Prostate gland (tissue), 2 donors: ENCODE measurements around the gene TOPAZ1. TPM values are rescaled to one million over a fixed set of nuclear protein-coding genes. Genes with fewer than 3 reads are reported as not detected.

Experiments used
- DNase-seq: peaks from one replicate; pipeline ENCODE4 v3.0.0-alpha.2; 2019; ENCODE audit warnings: low spot score
- H3K27ac ChIP-seq, 2 donors: fragments of 200-600 bp; sonication (generic); 2 replicates each; pipeline ENCODE4 v1.5.1; 2017 to 2019
- H3K27me3 ChIP-seq: fragments of 200-600 bp; sonication (generic); replicated peaks from 2 replicates; pipeline ENCODE4 v1.5.1; 2019; ENCODE audit not compliant: insufficient read depth
- H3K36me3 ChIP-seq, 2 donors: fragments of 200-600 bp; sonication (generic); 1 replicate in 1 of 2; 2 replicates in 1 of 2; pipeline versions ENCODE4 v1.5.1 to v1.8.1; 2017 to 2019
- H3K4me1 ChIP-seq: fragments of 200-600 bp; sonication (generic); replicated peaks from 2 replicates; pipeline ENCODE4 v1.5.1; 2019
- H3K4me3 ChIP-seq, 2 donors: fragments of 200-600 bp; sonication (generic); 2 replicates each; pipeline ENCODE4 v1.5.1; 2017 to 2019
- H3K9me3 ChIP-seq: fragments of 200-600 bp; sonication (generic); 2 replicates; pipeline ENCODE4 v1.5.1; 2017
- CTCF ChIP-seq, 4 experiments: fragments of 200-600 bp in 2 of 4; fragments of 450-650 bp in 2 of 4; sonication (generic) in 2 of 4; IDR thresholded peaks; 1 replicate in 3 of 4; 2 replicates in 1 of 4; pipeline ENCODE4 v1.5.1; 2016 to 2019; ENCODE audit warnings: antibody characterized with exemption in 4 of 4, mild to moderate bottlenecking in 2 of 4, moderate library complexity in 2 of 4
- POLR2A ChIP-seq: fragments of 450-650 bp; IDR thresholded peaks from one replicate; pipeline ENCODE4 v1.6.1; 2016; ENCODE audit warnings: antibody characterized with exemption, mild to moderate bottlenecking
- POLR2AphosphoS5 ChIP-seq: sonication (generic); formaldehyde crosslinking; IDR thresholded peaks from one replicate; pipeline ENCODE4 v1.6.1; 2017; ENCODE audit warnings: antibody characterized with exemption
- WGBS: methylation state at CpG from one replicate; pipeline ENCODE4 v1.1.5; 2018; 5-methylcytosine and 5-hydroxymethylcytosine counted together
- intact Hi-C: fragments of 100-400 bp; cut with DNase I; formaldehyde crosslinking; loops from one replicate; pipeline ENCODE4 v1.14.2; 2022
- total RNA-seq, 2 donors: library from RNA; depleted of rRNA; stranded (reverse); fragments of >200 nt; gene quantifications; one replicate each; pipeline ENCODE4 v1.1.0, GENCODE V29; 2016

TOPAZ1 gene
- total RNA-seq, 2 donors from 2014 or later, result 3.4 TPM; not detected in 1

GRCh38 chr3:44234648-44235268, 6.9 kb upstream of the TOPAZ1 start:
- TF ChIP-seq POLR2A (no peak), POLR2AphosphoS5 (no peak), CTCF (IDR thresholded peaks at IDR 0.05) (no peak)
- H3K4me1 ChIP-seq, result no peaks in the 10 kb centered on the region
- intact Hi-C loops, result no loop called here
- no peaks in the 10 kb centered on the region for H3K9me3 ChIP-seq
- no peak overlapping the region for H3K4me3 ChIP-seq
- no peaks in the 10 kb centered on the region for H3K27me3 ChIP-seq
- no peak overlapping the region for H3K27ac ChIP-seq
- no peaks in the 10 kb centered on the region for H3K36me3 ChIP-seq
- no peak for DNase-seq
- WGBS, result 93% methylated on average over 6 of the region's 6 CpGs

- Histone ChIP-seq H3K4me3 (no peak overlapping the region), H3K36me3 (no peaks in the 10 kb centered on the region), H3K4me1 (no peaks in the 10 kb centered on the region), H3K27ac (no peak overlapping the region), H3K27me3 (no peaks in the 10 kb centered on the region), H3K9me3 (no peaks in the 10 kb centered on the region)
- intact Hi-C loops, result no loop called here
- TF ChIP-seq CTCF (IDR thresholded peaks at IDR 0.05), result peak in 3 of 4 experiments; percentile 54 to 63 (median 62)
- TF ChIP-seq POLR2A, result no peak
- TF ChIP-seq POLR2AphosphoS5, result peak; percentile 51
- 41% methylated on average over 16 of the region's 16 CpGs for WGBS
- DNase-seq, result peak; percentile 51
These were observed 5.8 kb upstream of the TOPAZ1 start for GRCh38 chr3:44235604-44236484.

GRCh38 chr3:44236485-44236908, 5.2 kb upstream of the TOPAZ1 start:
- 48% methylated on average over 4 of the region's 4 CpGs for WGBS
- Histone ChIP-seq H3K27ac (no peak overlapping the region), H3K4me3 (no peak overlapping the region), H3K36me3 (no peaks in the 10 kb centered on the region), H3K9me3 (no peaks in the 10 kb centered on the region), H3K27me3 (no peaks in the 10 kb centered on the region), H3K4me1 (no peaks in the 10 kb centered on the region)
- no peak for DNase-seq
- intact Hi-C loops, result no loop called here
- TF ChIP-seq POLR2AphosphoS5, result no peak
- no peak for TF ChIP-seq CTCF (IDR thresholded peaks at IDR 0.05)
- no peak for TF ChIP-seq POLR2A

- H3K4me3 ChIP-seq, result no peak overlapping the region
- H3K27me3 ChIP-seq, result no peaks in the 10 kb centered on the region
- intact Hi-C loops, result no loop called here
- DNase-seq, result no peak
- no peaks in the 10 kb centered on the region for H3K9me3 ChIP-seq
- 63% methylated on average over 2 of the region's 2 CpGs for WGBS
- TF ChIP-seq POLR2AphosphoS5, result no peak
- no peak for TF ChIP-seq POLR2A
- TF ChIP-seq CTCF (IDR thresholded peaks at IDR 0.05), result no peak
- H3K4me1 ChIP-seq, result no peaks in the 10 kb centered on the region
- no peak overlapping the region for H3K27ac ChIP-seq
- H3K36me3 ChIP-seq, result no peaks in the 10 kb centered on the region
These were observed 4.5 kb upstream of the TOPAZ1 start for GRCh38 chr3:44237161-44237560.
